ENCODE results near the gene ELOVL6. TPM values are rescaled to one million over a fixed set of nuclear protein-coding genes. Genes with fewer than 3 reads are reported as not detected.
"Not testable (repeated sequence)": the region's sequence is repeated elsewhere in the genome, so short reads cannot be mapped to it uniquely, and the experiment has no call there.

ELOVL6 gene
- total RNA-seq: 3.6 and 8.9 TPM in 2 replicates
- 6.0 TPM for polyA plus RNA-seq (2012)

GRCh38 chr4:110198435-110199416, at the start of gene ELOVL6:
ELOVL6 (minus strand) TSS chr4:110198615; CDS start chr4:110198335, 280 bp downstream.
- peak; percentile 79 for DNase-seq (ENCODE audit: low read depth)

DNA sequence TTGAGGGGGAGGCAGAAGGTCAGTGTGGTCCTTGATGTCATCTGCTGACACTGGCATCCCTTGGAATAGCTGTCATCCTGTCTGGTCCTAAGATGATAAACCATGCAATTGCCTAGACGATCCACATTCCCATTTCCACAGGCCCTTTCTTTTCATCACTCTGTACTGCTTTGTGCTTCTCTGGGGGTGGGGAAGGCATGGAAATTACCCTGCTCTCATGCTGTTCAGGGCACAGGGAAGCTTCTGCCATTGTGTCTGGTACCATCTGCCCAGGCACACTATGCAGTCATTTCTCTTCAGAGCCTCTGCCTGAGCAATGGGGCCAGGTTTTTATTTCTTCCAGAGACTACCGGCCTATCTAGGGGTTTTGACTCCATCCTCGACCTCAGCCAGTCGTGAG, 49.7 kb upstream of the ELOVL6 start:
- no peak for DNase-seq (ENCODE audit: low read depth)

- DNase-seq (ENCODE audit: low read depth): no peak
Observed at GRCh38 chr4:110247591-110247990, 49.2 kb upstream of the ELOVL6 start.

DNA sequence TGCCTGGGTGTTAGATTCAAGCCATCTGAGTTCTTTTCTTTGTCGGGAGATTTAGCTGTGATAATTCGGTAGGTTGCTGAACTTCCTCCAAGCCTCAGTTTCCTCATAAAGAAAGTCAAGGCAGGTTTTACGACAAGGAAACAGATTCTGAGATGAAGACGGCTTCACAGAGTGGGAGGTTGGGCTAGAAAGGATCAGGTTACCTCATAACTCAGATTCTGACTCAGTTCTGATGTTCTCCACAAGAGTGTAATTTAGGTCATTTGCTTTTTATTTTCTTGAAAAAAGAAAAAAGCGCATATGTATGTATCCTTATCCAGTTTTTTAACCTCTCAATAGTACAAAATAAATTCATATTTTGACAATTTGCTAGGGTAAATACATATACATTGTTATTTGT, 47.2 kb upstream of the ELOVL6 start:
- peak; percentile 11 for DNase-seq (ENCODE audit: low read depth)

GRCh38 chr4:110236324-110236723, 37.9 kb upstream of the ELOVL6 start:
- DNase-seq (ENCODE audit: low read depth): no peak

GRCh38 chr4:110233581-110233980, 35.2 kb upstream of the ELOVL6 start:
- not testable (repeated sequence) for DNase-seq (ENCODE audit: low read depth)

DNA sequence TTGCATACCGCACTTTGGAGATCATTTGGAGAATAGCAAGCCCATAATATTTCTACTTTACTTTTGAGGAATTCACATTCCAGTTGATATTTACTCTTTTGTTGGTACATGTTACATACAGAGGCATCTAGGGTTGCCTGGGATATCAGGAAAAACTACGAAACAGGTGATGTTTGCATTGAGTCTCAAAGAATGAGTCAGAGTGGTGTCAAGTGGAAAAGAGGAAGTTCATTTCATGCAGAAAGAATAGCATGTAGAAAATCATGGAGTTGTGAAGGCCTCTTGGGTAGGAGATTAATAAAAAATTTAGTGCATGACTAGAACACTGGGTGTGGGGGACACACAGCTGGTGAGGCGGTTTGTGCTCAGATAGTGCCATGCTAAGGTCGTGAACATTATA, 33.5 kb upstream of the ELOVL6 start:
- no peak for DNase-seq (ENCODE audit: low read depth)

- no peak for DNase-seq (ENCODE audit: low read depth)
Observed at GRCh38 chr4:110229266-110229665, 30.9 kb upstream of the ELOVL6 start.

DNA sequence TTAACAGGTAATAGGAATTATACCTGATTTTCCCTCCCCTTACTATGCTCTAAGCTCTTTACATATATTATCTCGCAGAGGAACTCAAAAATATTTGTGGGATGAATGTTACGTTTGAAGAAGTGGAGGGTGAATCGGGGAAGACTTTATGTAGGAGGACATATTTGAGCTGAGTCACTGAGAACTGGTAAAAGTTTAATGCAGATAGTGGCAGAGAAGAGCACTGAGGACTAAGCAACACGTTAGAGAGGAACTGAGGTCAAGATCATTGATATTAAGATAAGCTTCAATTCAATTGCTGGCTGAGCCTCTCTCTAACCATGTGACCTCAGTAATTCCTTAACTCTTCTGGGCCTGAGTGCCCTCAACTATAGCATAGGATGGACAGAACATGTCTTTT, 26.4 kb upstream of the ELOVL6 start:
- DNase-seq (ENCODE audit: low read depth): no peak

- DNase-seq (ENCODE audit: low read depth): no peak
Observed at GRCh38 chr4:110224142-110224541, 25.7 kb upstream of the ELOVL6 start.

DNA sequence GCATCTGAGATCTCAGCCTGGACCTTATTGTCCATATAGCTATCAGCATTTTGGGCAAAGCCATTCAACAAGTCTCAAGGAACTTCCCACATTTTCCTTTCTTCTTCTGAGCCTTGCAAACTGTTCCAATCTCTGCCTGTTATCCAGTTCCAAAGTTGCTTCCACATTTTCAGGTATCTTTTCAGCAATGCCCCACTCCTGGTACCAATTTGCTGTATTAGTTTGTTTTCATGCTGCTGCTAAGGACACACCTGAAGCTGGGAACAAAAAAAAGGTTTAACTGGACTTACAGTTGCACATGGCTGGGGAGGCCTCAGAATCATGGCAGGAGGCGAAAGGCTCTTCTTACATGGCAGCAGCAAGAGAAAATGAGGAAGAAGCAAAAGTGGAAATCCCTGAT, 20.5 kb upstream of the ELOVL6 start:
- DNase-seq (ENCODE audit: low read depth): not testable (repeated sequence)

DNA sequence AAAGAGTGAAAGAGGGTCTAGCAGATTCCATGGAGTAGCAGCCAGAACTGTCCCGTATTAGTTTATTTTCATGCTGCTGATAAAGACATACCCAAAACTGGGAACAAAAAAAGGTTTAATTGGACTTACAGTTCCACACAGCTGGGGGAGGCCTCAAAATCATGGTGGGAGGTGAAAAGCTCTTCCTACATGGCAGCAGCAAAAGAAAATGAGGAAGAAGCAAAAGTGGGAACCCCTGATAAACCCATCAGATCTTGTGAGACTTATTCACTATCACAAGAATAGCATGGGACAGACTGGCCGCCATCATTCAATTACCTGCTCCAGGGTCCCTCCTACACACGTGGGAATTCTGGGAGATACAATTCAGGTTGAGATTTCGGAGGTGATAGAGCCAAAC, 18.8 kb upstream of the ELOVL6 start:
- not testable (repeated sequence) for DNase-seq (ENCODE audit: low read depth)

GRCh38 chr4:110216129-110216528, 17.7 kb upstream of the ELOVL6 start:
- no peak for DNase-seq (ENCODE audit: low read depth)

GRCh38 chr4:110211770-110212061, 13.3 kb upstream of the ELOVL6 start:
- DNase-seq (ENCODE audit: low read depth): no peak

DNA sequence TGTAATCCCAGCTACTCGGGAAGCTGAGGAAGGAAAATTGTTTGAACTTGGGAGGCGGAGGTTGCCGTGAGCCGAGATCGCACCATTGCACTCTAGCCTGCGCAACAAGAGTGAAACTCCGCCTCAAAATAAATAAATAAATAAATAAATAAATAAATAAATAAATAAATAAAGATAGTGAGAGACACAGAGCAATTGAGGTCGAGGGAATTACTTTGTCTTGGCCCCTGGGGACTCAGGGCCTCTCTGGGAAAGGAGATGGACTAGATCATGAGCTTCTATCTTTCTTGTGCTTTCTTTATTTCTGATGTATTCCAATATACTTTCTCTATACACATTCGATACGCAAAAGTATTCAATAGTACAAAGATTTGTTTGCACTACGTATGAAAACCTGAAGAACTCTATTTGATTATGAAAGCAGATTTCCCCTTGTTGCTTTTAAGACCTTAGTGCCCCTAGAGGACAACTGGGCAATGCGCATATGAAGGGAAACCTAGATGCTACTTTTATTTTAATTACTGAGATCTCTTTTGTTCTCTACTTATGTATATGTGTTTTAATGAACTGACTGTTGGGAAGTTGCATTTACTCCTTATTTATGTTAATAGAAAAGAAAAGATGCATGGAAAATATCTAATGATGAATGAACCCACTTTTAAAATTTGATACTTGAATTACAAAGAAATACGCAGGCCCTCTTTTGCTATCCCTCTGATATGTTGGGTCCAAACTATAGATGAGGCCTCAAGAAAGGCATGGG, 12.8 kb upstream of the ELOVL6 start:
- DNase-seq (ENCODE audit: low read depth): peak; percentile 55

DNA sequence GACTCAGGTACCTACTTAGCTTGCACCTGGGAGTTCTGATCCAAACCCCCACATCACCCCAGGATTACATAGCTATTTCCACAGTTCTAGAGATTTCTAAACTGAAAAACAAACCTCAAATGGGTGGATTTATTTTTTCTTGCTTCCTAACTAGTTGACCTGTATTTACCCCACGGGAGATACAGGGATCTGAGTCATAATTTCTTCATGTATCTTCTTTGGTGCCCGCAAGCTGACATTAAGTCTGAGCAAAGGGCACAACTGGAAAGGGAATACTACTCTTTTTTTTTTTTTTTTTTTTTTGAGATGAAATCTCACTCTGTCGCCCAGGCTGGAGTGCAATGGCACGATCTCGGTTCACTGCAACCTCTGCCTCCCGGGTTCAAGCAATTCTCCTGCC, 10.0 kb upstream of the ELOVL6 start:
- no peak for DNase-seq (ENCODE audit: low read depth)

DNA sequence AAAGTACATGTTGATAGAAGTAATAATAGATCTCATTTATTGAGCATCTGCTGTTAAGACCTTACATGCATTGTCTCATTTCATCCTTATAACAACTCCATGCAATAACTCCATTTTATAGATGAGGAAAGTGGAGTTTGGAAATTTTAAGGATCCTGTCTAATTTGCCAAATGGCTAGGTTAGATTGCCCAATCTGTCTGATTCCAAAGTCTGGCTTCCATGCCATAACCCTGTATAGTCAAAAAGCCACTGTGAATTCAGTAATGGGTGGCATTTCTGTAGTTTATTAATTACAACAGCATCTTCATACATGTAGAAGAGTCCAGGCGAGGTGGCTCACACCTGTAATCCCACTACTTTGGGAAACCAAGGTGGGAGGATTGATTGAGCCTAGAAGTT, 8.8 kb upstream of the ELOVL6 start:
- no peak for DNase-seq (ENCODE audit: low read depth)

DNA sequence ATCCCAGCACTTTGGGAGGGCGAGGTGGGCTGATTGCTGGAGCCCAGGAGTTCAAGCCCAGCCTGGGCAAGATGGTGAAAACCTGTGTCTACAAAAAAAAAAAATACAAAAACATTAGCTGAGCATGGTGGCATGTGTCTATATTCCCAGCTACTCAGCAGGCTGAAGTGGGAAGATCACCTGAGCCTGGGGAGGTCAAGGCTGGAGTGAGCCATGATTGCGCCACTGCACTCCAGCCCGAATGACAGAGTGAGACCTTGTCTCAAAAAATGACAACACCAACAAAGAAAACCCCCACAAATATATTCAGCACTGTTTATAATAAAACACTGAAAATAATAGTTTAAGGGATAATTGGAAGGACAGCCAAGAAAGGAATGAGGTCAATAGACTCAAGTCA, 3.6 kb upstream of the ELOVL6 start:
- no peak for DNase-seq (ENCODE audit: low read depth)

- DNase-seq (ENCODE audit: low read depth): no peak
Observed at GRCh38 chr4:110201502-110201901, 3.1 kb upstream of the ELOVL6 start.

DNA sequence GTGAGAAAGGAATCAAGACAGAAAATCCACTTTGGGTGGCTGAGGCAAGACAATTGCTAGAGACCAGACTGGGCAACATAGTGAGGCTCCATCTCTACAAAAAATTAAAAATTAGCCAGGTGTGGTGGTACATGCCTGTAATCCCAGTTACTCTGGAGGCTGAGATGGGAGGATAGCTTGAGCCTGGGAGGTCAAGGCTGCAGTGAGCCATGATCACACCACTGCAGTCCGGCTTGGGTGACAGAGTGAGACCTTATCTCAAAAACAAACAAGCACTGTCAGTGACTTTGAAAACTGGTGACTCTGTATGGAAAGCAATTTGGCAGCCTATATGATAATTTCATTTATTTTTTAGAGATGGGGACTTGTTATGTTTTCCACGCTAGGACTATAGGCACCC, 2.3 kb upstream of the ELOVL6 start:
- DNase-seq (ENCODE audit: low read depth): no peak

DNA sequence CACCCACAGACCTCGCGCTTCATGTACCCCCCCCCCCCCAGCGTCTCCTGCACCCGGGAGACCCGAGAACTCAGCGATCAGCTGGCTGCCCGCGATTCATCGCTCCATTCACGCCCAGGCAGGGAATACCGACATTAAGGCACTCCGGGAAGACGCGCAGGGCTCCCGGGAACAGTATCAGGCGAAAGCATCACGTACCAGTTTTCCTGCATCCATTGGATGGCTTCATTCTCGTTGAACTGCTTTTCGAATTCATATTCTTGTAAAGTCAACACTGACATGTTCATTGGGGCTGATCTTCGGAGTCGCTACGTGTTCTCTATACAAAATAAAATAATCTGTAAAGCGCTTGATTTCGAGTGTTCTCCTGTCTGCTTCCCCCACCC, 373 bp downstream of the ELOVL6 start:
- DNase-seq (ENCODE audit: low read depth): no peak

- peak; percentile 56 for DNase-seq (ENCODE audit: low read depth)
Observed at GRCh38 chr4:110197529-110198042, 829 bp downstream of the ELOVL6 start.
